ENCODE data around the gene SEM1.
"Not testable (repeated sequence)": the region's sequence is repeated elsewhere in the genome, so short reads cannot be mapped to it uniquely, and the experiment has no call there.

SEM1 gene

DNA sequence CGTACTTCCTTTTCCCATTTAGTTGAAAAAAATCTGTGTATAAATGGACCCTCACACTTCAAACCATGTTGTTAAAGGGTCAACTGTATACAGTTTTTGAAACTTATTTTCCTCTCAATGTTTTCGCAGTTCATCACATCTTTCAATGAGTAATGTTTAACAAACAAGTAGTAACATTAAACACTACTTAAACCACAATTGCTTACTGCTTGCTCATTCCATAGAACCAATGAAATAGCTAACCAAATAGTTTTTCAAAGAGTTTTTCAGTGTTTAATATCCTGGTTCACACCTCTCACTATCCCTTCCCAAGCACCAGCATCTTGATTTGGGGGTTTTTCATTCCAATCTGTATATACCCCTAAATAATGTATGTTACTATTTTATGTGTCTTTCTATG lies 9.1 kb downstream of the SEM1 start:
- no peak for DNase-seq

GRCh38 chr7:96699219-96699871 lies 10.3 kb downstream of the SEM1 start:
- DNase-seq, result no peak

- not testable (repeated sequence) for DNase-seq
Measured at GRCh38 chr7:96698449-96698848, 11.2 kb downstream of the SEM1 start.

DNA sequence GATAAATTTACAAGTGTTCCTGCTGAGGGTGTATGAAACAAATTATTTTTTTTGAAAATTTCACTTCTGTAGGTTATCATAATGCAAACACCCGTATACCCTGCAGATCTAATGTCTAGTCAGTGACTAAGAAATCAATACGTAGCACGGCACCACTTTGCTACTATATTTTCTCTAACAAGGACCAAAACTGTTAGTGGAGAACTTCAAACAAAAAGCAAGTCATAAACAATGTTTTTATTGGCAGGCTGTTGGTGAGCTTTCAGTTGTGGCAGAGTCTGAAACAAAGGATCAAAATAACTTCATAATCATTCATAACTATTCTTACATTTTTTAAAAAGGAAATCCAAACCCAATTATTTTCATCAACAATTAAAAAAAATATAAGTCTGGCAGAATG lies 11.8 kb downstream of the SEM1 start:
- DNase-seq, result no peak

- no peak for DNase-seq
Measured at GRCh38 chr7:96695581-96695980, 14.1 kb downstream of the SEM1 start.

DNA sequence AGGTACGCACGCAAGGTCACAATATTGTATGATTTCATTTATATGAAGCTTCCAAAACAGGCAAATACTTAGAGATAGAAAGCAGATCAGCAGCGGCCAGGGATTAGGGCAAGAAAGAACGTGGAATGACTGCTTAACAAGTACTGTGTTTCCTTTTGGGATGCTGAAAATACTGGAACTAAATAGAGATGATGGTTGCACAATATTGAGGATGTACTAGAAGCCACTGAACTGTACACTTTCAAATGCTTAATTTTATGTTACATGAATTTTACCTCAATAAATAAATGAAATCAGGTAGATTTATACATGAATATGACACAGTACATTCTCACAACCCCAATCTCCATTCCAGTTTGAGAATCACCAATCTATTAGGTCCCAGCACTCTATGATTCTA lies 15.6 kb downstream of the SEM1 start:
- no peak for DNase-seq

- DNase-seq, result no peak
Measured at GRCh38 chr7:96691702-96692101, 17.9 kb downstream of the SEM1 start.

- DNase-seq, result no peak
Measured at GRCh38 chr7:96689414-96689813, 20.2 kb downstream of the SEM1 start.

GRCh38 chr7:96686305-96686704 lies 23.3 kb downstream of the SEM1 start:
- no peak for DNase-seq

- DNase-seq, result no peak
Measured at GRCh38 chr7:96685755-96686154, 23.9 kb downstream of the SEM1 start.

DNA sequence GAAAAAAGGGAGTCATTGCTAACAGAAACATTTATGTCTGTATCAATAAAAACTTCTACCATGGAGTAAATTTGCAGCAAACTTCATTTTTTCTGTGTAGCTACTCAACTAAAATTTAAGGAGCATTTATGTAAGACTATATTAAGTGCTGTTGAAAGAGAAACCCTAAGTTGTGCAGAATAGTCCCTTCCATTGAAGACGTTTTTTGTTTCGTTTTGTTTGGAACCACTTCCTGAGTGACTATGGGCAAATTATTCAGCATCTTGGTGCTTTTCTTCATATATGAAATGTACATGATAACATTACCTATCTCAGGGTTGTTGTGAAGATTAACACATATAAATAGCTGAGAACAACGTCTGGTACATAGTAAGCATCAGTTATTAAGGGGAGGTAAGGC lies 24.3 kb downstream of the SEM1 start:
- no peak for DNase-seq

- no peak for DNase-seq
Measured at GRCh38 chr7:96679886-96680285, 29.8 kb downstream of the SEM1 start.

GRCh38 chr7:96676919-96677318 lies 32.7 kb downstream of the SEM1 start:
- DNase-seq, result no peak

GRCh38 chr7:96675548-96675947 lies 34.1 kb downstream of the SEM1 start:
- DNase-seq, result peak; percentile 28

DNA sequence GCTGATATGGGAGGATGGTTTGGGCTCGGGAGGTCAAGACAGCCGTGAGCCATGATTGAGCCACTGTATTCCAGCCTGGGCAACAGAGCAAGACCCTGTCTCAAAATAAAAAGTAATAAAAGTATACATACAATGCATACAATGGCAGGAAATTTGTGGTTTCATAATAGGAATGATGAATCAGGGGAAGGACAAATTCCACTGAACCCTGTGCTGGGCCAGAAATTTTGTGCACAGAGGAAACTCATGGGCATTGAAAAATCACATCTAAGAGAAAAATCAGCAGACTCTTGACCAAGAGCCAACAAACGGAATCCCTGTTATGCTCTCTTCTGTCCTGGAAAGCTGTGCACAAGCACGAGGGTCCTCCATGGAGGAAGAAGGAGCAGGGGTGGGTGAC lies 35.1 kb downstream of the SEM1 start:
- DNase-seq, result no peak

DNA sequence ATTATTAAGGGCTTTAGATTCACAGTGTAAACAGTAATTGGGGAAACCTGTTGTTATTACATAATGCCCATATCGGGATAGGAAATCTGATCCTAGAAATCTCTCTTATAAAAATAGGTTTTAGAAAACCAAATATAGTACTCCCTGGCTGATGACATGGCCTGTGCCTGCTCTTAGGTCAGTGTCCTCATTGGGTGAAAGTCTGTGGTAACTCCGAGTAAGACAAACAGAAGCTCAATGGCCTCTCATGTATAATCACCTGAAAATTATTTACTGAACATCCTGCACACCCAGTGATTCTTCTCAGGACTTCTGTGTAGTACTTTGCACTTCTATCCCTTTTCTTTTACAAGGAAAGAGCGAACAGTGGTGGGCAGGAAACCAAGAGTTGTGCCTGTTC lies 37.8 kb downstream of the SEM1 start:
- DNase-seq, result no peak

GRCh38 chr7:96670338-96671289 lies 39.0 kb downstream of the SEM1 start:
- DNase-seq, result no peak

GRCh38 chr7:96669812-96670211 lies 39.8 kb downstream of the SEM1 start:
- no peak for DNase-seq

DNA sequence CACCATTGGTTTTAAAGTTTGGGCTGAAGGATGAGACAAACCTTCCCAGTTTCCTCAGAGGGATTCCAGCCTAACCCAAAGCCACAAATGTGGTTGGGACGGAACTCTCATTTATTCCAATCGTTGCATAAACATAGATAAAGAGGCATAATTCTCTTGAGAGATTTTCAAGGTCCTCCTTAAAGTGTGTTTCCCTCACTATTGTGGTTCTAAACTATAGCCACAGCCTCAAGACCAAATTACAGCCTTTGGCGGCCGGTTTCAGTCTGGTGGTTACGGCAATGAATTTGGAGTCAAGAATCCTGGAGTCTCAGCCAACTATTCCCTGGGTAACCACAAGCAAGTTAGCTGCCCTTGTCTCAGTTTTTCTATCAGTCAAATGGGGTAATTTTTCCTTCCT lies 42.6 kb downstream of the SEM1 start:
- no peak for DNase-seq

GRCh38 chr7:96665689-96666088 lies 44.0 kb downstream of the SEM1 start:
- no peak for DNase-seq

- no peak for DNase-seq
Measured at GRCh38 chr7:96664793-96665192, 44.9 kb downstream of the SEM1 start.

GRCh38 chr7:96663871-96664445 lies 45.7 kb downstream of the SEM1 start:
- DNase-seq, result no peak

DNA sequence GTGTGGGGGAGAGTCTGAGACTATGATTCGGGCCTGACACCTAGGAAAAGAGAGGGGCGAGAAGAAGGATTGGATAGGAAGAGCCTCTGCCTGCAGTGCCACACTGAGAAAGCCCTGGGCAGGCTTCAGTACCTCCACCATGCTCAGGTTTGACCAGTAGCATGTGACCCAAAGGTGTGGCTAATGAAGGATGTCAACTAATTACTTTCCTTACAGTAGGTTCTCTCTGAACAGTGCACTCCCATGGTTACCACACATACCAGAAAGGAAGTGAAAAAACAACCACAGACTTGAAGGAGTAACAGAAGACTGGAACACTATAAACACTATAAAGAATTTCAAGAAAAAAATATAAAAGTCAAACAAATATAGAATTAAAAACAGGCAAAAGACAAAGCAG lies 46.2 kb downstream of the SEM1 start:
- no peak for DNase-seq

- not testable (repeated sequence) for DNase-seq
Measured at GRCh38 chr7:96662151-96662550, 47.5 kb downstream of the SEM1 start.
